Measurements from ENCODE around the gene WDPCP.
"Not testable (repeated sequence)": the region's sequence is repeated elsewhere in the genome, so short reads cannot be mapped to it uniquely, and the experiment has no call there.

WDPCP gene

DNA sequence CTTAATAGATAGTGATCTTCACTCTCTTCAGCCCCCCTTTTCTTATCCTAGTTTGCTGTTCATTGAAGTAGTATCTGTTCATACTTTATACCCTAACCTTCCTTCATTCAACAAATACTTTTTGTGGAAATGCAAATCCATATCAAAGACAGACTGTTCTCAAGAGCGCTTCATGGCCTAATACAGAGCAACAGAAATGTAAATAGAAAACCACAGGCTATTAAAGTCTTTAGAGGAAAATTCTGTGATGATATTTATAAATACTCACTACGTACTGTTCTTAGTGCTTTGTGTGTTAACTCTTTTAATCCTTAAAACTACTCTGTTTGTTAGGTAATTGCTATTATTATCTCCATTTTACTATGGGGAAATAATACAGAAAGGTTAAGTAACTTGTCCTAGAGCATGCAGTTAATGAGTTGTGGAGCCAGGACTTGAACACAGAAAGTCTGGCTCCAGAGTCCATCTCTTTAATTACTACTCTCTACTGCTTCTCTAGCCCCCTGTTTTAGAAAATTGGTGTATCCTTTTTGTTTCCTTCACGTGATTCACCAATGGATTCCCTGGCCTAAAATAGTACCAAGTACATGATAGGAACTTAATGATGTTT is 3.4 kb upstream of the WDPCP start:
- DNase-seq (ENCODE audit: low read depth in 2 of 2): no peak

DNA sequence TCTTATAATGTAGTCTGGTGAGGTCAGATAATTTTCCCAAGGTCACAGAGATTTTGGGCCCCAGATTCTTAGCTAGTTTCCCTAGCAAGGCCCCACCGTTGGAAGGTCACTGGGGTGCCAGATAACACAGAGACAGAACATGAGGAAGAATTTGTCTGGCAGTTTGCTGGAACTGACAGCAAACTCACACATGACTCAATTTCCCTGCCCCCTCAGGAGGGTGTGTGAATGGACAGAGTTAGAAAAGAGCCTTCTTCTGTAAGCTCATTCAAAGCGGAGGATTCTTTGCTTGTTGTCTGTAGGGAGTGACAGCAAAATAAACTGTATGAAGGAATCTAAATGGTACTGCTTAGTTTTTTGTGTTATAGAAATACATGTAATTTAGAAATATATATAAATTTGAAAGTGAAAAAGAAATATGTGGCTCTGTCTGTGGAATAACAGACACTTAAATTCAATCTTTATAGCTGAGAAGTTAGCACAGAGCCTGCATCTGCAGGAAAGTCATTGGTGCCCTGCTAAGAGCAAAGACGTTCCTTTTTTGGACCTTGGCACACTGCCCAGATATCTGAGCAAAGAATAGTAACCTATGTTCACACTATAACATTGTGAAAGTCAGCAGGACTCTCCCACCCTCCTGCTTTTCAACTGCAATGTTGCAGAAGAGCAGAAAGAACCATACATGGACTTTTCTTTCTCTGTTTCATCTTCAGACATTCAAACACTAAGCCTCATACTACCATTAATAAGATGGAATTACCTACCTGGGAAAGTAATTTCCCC is 2.5 kb upstream of the WDPCP start:
- DNase-seq (ENCODE audit: low read depth in 2 of 2): no peak

DNA sequence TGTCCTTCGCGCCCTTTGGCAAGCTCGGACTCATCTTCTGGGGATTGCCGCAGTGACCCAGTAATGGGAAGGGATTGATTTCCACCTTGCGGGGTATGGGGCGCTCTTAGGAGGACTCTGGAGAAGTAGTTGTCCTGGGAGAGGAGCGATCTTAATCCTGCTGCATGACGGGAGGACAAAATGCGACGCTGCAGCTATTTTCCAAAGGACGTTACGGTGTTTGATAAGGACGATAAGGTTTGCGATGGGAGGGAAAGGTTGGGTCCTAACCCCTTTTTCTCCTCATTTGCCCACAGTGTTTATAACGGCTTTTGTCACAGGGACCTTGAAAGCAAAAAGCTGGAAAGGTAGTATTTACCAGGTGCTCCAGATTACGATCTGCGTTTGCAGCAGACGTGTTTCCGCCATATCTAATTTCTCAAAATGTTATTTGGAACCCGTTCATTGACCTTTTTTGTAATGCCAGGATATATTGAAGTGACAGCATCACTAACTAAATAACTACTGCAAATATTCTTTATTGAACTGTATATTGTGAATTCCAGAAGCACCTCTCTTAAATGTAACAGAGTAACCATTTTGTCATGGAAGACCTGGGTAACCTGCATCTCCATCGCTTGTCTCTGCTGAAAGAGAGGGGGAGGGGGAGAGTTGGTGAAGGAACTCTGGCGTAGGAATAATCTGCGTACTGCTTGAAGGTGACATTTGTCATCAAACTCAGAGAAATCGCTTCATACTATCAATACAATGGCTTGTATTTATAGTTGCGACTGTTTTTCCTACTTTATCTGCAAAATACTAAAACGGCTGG is 1.1 kb upstream of the WDPCP start:
- no peak for DNase-seq (ENCODE audit: low read depth in 2 of 2)

DNA sequence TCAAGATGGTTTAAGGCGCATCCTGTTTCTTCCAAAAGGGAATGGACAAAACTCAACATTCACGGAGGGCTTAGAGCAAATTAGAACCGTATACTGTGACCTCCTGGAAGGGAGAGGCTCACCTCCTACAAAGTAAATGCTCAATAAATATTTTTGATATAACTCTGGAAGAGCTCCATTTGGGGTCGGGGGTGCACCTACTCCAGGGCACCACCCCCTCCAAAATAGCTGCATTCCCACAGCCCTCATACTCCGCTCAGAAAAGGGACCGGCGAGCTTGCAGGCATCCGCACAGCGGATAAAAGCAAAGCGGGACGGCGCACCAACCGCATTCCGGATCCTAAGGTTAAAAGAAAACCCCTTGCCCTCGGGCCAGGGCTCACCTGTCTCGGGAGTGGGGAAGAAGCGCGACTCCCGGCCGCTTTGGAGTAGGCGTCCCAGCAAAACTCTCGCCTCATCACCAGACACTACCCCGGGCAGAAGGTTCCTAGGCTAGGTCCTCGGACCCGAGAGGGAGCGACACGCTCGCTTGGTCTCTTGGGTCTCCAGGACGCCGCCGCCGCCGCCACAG is 378 bp downstream of the WDPCP start:
- no peak for DNase-seq (ENCODE audit: low read depth in 2 of 2)

DNA sequence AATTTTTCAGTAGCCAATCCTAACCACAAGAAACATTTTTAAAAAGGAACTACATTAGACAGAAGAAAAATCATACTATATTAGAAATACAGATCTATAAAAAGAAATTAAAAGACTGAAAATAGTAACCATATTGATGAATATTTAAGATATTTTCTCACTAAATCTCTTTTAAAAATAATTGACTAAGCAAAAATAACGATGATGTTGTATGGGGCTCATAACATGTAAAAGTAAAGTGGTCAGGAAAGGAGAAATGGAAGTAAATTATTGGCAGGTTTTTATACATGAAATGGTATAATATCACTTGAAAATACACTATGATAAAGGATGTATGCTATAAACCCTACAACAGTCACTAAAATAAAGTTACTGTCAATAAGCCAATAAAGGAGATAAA is 5.4 kb downstream of the WDPCP start:
- DNase-seq (ENCODE audit: low read depth in 2 of 2): no peak

DNA sequence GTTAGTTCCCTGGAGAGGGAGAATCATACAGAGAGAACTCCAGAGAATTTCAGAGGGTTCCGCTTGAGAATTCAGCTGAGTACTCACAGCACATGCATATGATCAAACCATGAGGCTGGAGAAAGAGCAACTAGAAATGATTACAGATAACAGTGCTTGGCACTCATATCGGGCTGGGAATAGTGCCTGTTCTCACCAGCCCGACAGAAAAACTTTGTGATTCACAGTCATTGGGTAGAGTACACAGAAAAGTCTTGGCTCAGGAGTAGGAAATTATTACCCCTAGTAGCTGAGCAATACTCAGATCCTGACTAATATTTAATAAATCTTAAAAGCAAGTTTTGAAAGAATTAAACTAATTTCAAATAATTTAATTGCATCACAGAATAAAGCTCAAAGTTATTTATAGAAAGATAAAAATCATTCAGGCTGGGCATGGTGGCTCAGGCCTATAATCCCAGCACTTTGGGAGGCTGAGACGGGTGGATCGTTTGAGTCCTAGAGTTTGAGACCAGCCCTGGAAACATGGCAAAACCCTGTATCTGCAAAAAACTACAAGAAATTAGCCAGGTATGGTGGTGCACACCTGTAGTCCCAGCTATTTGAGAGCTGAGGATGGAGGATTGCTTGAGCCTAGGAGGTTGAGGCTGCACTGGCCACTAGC is 6.8 kb downstream of the WDPCP start:
- DNase-seq (ENCODE audit: low read depth in 2 of 2): no peak

DNA sequence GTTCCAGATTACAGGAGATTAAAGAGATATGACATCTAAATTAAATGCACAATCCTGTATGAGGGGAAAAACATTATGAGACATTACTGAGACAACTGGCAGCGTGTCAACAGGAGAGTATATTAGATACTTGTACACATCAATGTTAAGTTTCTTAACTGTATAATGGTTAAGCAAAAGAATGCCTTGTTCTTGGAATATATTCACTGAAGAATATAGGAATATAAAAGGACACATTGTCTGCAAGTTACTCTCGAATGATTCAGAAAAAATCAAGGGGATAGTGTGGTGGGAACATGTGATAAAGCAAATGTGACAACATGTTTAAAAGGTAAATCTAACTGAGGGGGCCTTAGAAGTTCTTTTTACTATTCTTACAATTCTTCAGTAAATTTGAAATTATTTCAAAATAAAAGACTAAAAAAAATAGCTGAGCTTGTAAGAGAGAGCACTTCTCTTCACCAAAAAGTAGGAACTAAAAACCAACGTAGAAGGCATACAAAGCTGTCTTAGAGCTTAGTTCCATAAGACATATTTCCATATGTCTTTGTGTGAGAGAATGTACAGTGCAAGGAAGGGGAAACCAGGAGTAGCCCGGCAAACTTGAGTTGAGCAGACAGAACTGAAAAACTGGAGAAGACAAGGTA is 7.5 kb downstream of the WDPCP start:
- DNase-seq (ENCODE audit: low read depth in 2 of 2): no peak

DNA sequence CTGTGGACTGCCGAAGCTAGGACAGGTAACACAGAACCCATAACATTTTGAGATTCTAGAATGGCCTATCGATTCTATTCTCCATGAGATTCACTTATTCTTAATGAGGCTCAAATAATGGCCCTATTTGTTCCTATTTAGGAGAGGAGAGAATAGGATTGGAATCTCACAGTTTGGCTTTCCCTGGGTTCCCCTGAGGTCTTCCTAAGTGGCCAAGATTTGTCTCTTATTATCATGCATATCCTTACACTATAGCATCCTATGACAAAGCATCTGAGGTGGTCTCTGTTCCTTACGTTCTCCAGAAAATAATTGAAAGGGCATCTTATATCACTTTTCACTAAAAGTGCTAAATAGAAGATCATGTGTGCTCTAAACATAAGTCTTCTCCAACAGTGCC is 9.5 kb downstream of the WDPCP start:
- no peak for DNase-seq (ENCODE audit: low read depth in 2 of 2)

DNA sequence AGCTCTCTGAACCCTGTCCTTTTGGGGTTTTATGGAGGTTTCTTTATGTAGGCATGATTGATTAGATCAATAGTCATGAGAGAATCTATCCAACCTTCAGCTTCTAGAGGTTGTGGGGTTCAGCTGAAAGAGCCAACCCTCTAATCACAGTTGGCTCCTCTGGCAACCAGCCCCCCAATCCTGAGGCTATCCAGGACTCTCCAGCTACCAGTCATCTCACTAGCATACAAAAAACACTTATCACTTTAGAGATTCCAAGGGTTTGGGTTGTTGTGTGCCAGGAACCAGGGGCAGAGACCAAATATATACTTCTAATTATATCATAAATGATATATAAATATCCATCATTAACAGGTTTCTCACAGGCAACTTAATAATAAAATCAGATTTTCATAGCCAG is 11.7 kb downstream of the WDPCP start:
- DNase-seq (ENCODE audit: low read depth in 2 of 2): no peak

DNA sequence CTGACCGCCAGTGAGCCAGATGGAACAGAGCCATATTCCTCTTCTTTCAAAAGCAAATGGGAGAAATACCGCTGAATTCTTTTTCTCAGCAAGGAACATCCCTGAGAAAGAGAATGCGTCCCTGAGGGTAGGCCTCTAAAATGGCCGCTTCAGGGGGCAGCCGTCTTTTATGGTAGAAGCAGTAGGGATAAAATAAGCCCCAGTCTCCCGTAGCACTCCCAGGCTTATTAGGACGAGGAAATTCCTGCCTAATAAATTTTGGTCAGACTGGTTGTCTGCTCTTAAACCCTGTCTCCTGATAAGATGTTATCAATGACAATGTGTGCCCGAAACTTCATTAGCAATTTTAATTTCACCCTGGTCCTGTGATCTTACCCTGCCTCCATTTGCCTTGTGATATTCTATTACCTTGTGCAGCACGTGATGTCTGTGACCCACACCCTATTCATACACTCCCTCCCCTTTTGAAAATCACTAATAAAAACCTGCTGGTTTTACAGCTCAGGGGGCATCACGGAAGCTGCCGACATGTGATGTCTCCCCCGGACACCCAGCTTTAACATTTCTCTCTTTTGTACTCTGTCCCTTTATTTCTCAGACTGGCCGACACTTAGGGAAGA is 14.4 kb downstream of the WDPCP start:
- not testable (repeated sequence) for DNase-seq (ENCODE audit: low read depth in 2 of 2)

DNA sequence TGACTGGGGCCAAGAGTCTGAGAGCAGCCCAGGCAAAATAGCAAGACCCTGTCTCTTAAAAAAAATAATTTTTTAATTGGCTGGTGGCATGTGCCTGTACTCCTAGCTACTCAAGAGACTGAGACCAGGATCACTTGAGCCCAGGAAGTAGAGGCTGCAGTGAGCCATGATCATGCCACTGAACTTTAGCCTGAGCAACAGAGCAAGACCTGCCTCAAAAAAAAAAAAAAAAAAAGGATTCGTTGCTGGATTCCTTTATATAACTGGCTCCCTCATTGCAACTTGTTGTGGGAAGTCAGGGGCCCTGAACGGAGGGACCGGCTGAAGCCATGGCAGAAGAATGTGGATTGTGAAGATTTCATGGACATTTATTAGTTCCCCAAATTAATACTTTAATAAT is 15.3 kb downstream of the WDPCP start:
- DNase-seq (ENCODE audit: low read depth in 2 of 2): not testable (repeated sequence)

DNA sequence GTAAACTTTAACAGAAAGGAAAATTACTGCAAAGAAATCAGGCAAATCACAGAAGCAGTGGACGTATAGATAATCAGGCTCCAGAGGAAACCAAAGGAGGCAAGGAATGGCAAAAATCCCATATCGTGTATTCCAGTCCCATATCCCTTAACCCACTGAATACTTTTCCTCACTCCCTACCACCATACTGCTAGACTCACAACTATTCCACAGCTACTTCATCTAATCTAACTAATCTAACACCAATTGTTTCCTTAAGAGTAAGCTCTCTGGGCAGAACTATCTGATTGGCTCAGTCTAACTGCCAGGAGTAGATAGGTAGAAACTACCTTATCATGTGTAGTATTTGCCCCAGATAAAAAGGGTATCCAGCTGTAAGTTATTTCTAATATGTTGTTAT is 16.3 kb downstream of the WDPCP start:
- no peak for DNase-seq (ENCODE audit: low read depth in 2 of 2)

DNA sequence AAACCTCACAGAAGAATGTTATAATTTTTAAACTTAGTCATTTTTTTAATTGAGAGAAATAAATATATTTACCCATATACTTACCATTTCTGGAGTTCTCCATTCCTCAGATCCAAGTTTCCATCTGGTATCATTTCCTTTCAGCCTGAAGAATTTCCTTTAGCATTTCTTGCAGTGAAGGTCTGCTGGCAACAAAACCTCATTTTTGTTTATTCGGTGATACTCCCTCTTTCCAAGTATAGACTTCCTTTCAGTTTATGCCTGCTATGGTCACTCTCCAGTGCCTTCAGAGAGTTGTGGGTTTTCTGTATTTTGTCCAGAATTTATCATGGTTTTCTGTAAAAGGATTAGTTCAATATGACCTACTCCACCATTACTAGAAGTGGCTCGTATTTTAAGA is 17.0 kb downstream of the WDPCP start:
- DNase-seq (ENCODE audit: low read depth in 2 of 2): no peak

DNA sequence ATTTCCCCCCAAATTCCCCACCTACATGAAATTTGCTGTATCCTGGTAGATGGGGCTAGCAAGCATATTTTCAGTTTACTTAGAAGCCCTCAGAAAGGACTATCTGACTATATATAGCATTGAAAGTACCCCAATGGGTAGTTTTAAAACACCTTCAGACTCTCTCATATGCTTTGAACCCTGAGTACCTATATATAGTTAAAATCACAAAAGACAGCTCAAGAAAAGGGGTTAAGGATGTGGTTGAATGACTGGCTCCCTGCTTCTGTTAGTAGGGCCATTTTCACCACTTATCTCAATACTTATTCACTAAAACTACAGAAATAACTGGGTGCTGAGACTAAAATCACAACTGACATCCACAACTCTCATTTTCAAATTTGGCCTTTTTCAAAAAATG is 18.5 kb downstream of the WDPCP start:
- DNase-seq (ENCODE audit: low read depth in 2 of 2): no peak

DNA sequence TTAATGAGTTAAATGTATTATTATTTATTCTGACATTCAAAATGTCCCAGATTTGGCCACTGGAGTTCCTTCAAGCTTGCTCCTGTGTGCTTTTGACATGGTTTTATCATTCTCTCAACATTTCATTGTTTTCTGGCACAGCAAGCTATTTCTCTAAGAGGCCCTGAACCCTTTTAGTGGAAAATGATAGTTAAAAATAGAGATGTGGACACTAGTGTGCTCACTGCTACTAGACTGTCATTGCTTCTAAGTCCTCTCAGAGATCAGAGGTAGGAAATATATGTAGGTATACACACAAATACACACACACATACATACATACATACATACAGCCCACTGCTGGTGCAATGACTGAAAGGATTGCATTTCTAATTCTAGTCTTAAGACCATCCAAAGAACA is 25.5 kb downstream of the WDPCP start:
- no peak for DNase-seq (ENCODE audit: low read depth in 2 of 2)

DNA sequence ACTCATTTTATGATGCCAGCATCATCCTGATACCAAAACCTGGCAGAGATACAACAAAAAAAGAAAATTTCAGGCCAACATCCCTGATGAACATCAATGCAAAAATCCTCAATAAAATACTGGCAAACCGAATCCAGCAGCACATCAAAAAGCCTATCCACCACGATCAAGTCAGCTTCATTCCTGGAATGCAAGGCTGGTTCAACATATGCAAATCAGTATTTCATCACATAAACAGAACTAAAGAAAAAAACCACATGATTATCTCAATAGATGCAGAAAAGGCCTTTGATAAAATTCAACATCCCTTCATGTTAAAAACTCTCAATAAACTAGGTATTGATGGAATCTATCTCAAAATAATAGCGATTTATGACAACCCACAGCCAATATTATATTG is 29.4 kb downstream of the WDPCP start:
- not testable (repeated sequence) for DNase-seq (ENCODE audit: low read depth in 2 of 2)

DNA sequence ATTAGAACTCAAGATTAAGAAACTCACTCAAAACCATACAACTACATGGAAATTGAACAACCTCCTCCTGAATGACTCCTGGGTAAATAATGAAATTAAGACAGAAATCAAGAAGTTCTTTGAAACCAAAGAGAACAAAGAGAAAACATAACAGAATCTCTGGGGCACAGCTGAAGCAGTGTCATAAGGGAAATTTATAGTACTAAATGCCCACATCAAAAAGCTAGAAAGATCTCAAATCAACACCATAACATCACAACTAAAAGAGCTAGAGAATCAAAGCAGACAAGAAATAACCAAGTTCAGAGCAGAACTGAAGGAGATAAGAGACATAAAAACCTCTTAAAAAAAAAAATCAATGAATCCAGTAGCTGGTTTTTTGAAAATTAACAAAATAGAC is 30.5 kb downstream of the WDPCP start:
- not testable (repeated sequence) for DNase-seq (ENCODE audit: low read depth in 2 of 2)

DNA sequence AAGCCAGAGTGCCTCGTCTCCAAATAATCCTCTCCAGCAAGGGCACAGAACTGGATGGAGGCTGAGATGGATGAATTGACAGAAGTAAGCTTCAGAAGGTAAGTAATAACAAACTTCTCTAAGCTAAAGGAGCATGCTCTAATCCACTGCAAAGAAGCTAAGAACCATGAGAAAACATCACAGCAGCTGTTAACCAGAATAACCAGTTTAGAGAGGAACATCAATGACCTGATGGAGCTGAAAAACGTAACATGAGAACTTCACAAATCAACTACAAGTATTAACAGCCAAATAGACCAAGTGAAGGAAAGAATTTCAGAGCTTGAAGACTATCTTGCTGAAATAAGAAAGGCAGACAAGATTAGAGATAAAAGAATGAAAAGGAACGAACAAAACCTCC is 32.3 kb downstream of the WDPCP start:
- DNase-seq (ENCODE audit: low read depth in 2 of 2): no peak

DNA sequence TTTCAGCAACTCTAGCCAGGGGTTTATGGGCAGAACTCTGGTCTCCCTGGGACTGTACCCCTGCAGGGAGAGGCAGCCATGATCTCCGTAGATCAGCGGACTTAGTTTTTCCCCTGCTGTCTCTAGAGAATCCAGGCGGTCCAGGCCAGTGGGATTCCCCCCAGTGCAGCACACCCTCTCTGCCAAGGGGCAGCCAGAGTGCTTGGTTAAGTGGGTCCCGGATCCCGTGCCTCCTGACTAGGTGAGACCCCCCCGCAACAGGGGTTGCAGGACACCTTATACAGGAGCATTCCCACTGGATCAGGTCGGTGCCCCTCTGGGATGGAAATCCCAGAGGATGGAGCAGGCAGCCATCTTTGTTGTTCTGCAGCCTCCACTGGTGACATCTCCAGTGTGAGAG is 33.0 kb downstream of the WDPCP start:
- no peak for DNase-seq (ENCODE audit: low read depth in 2 of 2)

DNA sequence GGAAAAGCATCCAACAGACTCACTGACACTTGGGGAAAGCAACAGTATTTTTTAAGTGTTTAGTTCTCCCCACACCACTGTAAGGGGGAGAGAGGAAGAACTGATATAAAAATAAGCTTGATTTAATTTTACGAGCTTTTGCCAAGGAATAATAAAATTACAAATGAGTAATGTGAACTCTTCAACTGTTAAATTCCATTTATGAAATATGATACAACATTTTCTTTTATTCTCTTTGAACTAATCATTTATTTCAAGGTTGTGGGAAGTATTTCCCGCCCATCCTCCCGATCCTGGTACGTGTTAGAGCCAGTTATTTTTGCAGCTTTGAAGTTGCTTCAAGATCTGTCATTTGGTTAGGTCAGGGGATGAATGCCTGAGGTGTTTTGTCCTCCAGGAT is 35.2 kb downstream of the WDPCP start:
- no peak for DNase-seq (ENCODE audit: low read depth in 2 of 2)

DNA sequence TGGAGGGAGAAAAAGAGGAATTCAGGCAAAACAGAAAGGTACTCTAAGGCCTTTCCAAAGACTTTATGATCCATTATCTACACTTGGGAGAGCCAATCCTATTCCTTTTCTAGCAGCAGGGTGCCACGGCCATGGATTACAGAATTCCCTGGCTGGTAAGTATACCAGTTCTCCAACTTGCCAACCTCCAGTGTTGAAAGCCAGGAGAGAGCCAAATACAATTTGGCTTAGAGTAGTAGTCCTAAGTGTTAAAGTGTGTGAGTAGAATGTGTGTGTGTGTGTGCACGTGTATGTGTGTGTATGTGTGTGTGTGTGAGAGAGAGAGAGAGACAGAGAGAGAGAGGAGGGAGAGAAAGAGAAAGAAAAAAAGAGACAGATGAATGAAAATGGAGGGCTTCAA is 43.3 kb downstream of the WDPCP start:
- DNase-seq (ENCODE audit: low read depth in 2 of 2): no peak

Measured in stimulated activated CD4-positive, alpha-beta T cell treated with anti-CD3 and anti-CD28 coated beads, Interleukin-12 subunit alpha, Interleukin-12 subunit beta, amount 100 ng/mL, for 24 hours (primary cell).